ENCODE data around the gene ABR.

ABR gene

DNA sequence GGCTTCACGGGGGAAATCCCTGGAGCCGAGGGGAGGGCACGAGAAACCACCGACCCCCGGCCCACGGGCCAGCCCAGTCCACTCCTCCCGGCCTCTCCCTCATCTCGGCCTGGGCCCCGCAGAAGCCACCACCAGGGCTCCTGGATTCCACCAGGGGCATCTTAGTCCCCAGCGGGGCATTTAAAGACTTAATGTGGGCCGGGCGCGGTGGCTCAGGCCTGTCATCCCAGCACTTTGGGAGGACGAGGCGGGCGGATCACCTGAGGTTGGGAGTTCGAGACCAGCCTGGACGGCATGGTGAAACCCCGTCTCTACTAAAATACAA lies 24.1 kb upstream of the ABR start:
- Histone ChIP-seq H3K9me3 (replicated peaks; ENCODE audit: insufficient read depth, low read length) (no peaks in the 10 kb centered on the region), H3K36me3 (replicated peaks; ENCODE audit: insufficient read depth, low read length) (no peaks in the 10 kb centered on the region), H3K4me1 (ENCODE audit: low read length) (0 out of 2 replicates have a peak, but pooled peaks cover 5% of the 10 kb centered on the region), H3K27ac (ENCODE audit: low read length) (no peak overlapping the region), H3K4me3 (ENCODE audit: low read length) (no peak overlapping the region), H3K27me3 (replicated peaks; ENCODE audit: insufficient read depth, low read length) (peaks cover 84% of the 10 kb centered on the region), H3K9me2 (replicated peaks; ENCODE audit: insufficient read depth, low read length) (no peaks in the 10 kb centered on the region), H3F3A (ENCODE audit: insufficient read depth, low read length) (peaks cover 6% of the 10 kb centered on the region; the same call in 1 of the 2 replicates), H3K79me2 (ENCODE audit: low read length) (no peaks in the 10 kb centered on the region), H2AFZ (ENCODE audit: low read length) (no peak overlapping the region), H3K4me2 (ENCODE audit: low read depth, low read length) (no peak overlapping the region), H4K20me1 (ENCODE audit: insufficient read depth, low read length) (no peaks in the 10 kb centered on the region), H3K9ac (ENCODE audit: low read length) (no peak overlapping the region)
- DNase-seq: no peak
- TF ChIP-seq EZH2 (optimal IDR thresholded peaks at IDR 0.05; ENCODE audit: low read depth, low read length) (no peak), EZH2phosphoT487 (IDR thresholded peaks at IDR 0.05; ENCODE audit: low read length) (no peak)
- TF ChIP-seq, protein P1, sequence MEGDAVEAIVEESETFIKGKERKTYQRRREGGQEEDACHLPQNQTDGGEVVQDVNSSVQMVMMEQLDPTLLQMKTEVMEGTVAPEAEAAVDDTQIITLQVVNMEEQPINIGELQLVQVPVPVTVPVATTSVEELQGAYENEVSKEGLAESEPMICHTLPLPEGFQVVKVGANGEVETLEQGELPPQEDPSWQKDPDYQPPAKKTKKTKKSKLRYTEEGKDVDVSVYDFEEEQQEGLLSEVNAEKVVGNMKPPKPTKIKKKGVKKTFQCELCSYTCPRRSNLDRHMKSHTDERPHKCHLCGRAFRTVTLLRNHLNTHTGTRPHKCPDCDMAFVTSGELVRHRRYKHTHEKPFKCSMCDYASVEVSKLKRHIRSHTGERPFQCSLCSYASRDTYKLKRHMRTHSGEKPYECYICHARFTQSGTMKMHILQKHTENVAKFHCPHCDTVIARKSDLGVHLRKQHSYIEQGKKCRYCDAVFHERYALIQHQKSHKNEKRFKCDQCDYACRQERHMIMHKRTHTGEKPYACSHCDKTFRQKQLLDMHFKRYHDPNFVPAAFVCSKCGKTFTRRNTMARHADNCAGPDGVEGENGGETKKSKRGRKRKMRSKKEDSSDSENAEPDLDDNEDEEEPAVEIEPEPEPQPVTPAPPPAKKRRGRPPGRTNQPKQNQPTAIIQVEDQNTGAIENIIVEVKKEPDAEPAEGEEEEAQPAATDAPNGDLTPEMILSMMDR (IDR thresholded peaks at IDR 0.05; ENCODE audit: low read length): no peak

DNA sequence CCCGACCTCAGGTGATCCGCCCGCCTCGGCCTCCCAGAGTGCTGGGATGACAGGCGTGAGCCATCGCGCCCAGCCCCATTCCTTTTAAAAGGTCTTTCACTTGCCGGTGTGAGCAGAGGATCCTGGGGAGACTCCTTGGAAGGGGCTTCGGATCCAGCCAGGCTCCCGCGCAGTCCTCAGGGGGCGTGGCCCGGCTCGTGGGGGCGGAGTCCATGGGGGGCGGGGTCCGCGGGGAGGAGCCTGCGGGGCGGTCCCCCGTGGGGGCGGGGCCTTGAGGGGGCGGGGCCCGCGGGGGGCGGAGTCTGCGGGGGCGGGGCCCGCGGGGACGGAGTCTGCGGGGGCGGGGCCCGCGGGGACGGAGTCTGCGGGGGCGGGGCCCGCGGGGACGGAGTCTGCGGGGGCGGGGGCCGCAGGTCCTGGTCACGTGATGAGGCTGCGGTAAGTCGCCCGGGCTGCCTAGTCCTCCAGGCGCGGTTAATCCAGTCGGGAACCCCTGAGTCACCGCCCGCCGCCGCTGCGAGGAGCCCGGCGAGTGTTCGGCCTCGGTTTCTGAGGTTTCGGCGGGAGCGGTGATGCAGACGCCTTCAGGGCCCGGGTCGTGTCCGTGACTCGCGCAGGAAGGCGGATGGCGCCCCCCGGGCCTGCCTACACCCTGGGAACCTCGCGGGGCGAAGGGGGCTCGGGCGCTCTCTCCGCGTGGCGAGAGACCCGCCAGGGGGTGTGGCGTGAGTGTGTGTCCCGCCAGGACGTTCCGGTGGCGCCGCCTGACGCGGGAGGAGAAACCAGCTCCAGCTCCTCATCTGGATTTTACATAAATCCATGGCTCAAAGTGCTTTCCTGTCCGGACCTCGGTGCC lies 23.6 kb upstream of the ABR start:
- Histone ChIP-seq H3K4me2 (ENCODE audit: low read depth, low read length) (no peak overlapping the region), H3K9ac (ENCODE audit: low read length) (no peak overlapping the region), H3K9me2 (replicated peaks; ENCODE audit: insufficient read depth, low read length) (no peaks in the 10 kb centered on the region), H3K36me3 (replicated peaks; ENCODE audit: insufficient read depth, low read length) (no peaks in the 10 kb centered on the region), H3K9me3 (replicated peaks; ENCODE audit: insufficient read depth, low read length) (no peaks in the 10 kb centered on the region), H4K20me1 (ENCODE audit: insufficient read depth, low read length) (no peaks in the 10 kb centered on the region), H3K27me3 (replicated peaks; ENCODE audit: insufficient read depth, low read length) (peaks cover 84% of the 10 kb centered on the region), H3K4me1 (ENCODE audit: low read length) (0 out of 2 replicates have a peak, but pooled peaks cover 5% of the 10 kb centered on the region), H3K79me2 (ENCODE audit: low read length) (no peaks in the 10 kb centered on the region), H3K27ac (ENCODE audit: low read length) (no peak overlapping the region), H3F3A (ENCODE audit: insufficient read depth, low read length) (peaks cover 6% of the 10 kb centered on the region; the same call in 1 of the 2 replicates), H3K4me3 (ENCODE audit: low read length) (no peak overlapping the region), H2AFZ (ENCODE audit: low read length) (no peak overlapping the region)
- TF ChIP-seq EZH2phosphoT487 (IDR thresholded peaks at IDR 0.05; ENCODE audit: low read length): no peak
- TF ChIP-seq EZH2 (optimal IDR thresholded peaks at IDR 0.05; ENCODE audit: low read depth, low read length): no peak
- TF ChIP-seq, protein P1 (IDR thresholded peaks at IDR 0.05; ENCODE audit: low read length): no peak
- DNase-seq: no peak

DNA sequence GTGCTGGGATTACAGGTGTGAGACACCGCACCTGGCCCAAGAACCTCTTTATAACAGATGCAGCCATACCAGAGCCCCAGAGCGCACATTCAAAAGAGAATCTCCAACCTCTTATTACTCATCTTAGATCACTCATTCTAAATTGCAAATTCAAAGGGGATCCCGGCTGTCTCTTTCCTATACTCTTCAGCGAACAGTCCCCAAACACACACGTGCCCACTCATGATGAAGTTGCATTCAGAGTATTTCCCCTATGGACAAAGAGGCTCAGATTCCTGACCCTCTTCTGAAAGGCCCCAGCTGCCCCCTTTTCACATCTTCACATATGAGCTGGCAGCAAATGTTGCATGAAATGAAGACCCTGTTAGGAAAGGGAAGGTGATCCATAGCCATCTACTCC lies 22.5 kb upstream of the ABR start:
- no peaks in the 10 kb centered on the region for H3K79me2 ChIP-seq (ENCODE audit: low read length)
- H4K20me1 ChIP-seq (ENCODE audit: insufficient read depth, low read length): no peaks in the 10 kb centered on the region
- H3K4me2 ChIP-seq (ENCODE audit: low read depth, low read length): no peak overlapping the region
- no peak overlapping the region for H3K27ac ChIP-seq (ENCODE audit: low read length)
- H3K4me3 ChIP-seq (ENCODE audit: low read length): no peak overlapping the region
- peaks cover 84% of the 10 kb centered on the region for H3K27me3 ChIP-seq (replicated peaks; ENCODE audit: insufficient read depth, low read length)
- no peaks in the 10 kb centered on the region for H3K9me2 ChIP-seq (replicated peaks; ENCODE audit: insufficient read depth, low read length)
- 0 out of 2 replicates have a peak, but pooled peaks cover 5% of the 10 kb centered on the region for H3K4me1 ChIP-seq (ENCODE audit: low read length)
- DNase-seq: no peak
- no peak overlapping the region for H3K9ac ChIP-seq (ENCODE audit: low read length)
- H2AFZ ChIP-seq (ENCODE audit: low read length): no peak overlapping the region
- no peaks in the 10 kb centered on the region for H3K36me3 ChIP-seq (replicated peaks; ENCODE audit: insufficient read depth, low read length)
- no peaks in the 10 kb centered on the region for H3K9me3 ChIP-seq (replicated peaks; ENCODE audit: insufficient read depth, low read length)
- H3F3A ChIP-seq (ENCODE audit: insufficient read depth, low read length): peaks cover 6% of the 10 kb centered on the region; the same call in 1 of the 2 replicates
- no peak for TF ChIP-seq EZH2phosphoT487 (IDR thresholded peaks at IDR 0.05; ENCODE audit: low read length)
- TF ChIP-seq EZH2 (optimal IDR thresholded peaks at IDR 0.05; ENCODE audit: low read depth, low read length): no peak
- TF ChIP-seq, protein P1 (IDR thresholded peaks at IDR 0.05; ENCODE audit: low read length): no peak

All from MM.1S (cell line).